Fibroblast of lung (primary cell): Measurements from ENCODE around the gene PSTPIP2.

Experiments used
- EZH2 ChIP-seq: IDR thresholded peaks from 2 replicates; pipeline ENCODE4 v1.5.1; 2012; ENCODE audit warnings: low read length, control low read depth, mild to moderate bottlenecking; ENCODE audit errors: missing control alignments
- TF ChIP-seq, protein P1 (sequence below), 2 donors: IDR thresholded peaks in 1 of 2; conservative IDR thresholded peaks in 1 of 2; 1 replicate in 1 of 2; 2 replicates in 1 of 2; pipeline ENCODE4 v1.5.1; 2011 to 2012; ENCODE audit warnings: low read length in 2 of 2, control low read depth in 1 of 2, inconsistent platforms in 1 of 2, low read depth in 1 of 2, mild to moderate bottlenecking in 1 of 2

DNA sequence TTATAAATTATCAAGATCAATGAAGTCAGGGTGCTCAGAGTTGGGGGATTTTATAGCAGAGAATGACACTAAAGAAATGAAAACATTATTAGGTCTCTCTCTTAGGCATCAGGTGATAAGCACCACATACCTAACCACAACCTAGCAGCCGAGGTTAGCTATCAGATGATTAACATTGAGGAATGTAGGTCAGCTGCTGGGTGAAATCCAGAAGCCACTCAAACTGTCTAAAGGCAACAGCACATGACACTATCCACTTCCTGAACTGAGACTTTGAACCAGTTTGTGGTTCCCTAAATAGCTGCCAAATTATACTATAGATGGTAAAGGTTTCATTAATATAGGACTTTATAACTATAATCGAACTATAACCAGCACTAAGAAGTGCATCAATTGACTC, 109.6 kb downstream of the PSTPIP2 start:
- TF ChIP-seq, protein P1, sequence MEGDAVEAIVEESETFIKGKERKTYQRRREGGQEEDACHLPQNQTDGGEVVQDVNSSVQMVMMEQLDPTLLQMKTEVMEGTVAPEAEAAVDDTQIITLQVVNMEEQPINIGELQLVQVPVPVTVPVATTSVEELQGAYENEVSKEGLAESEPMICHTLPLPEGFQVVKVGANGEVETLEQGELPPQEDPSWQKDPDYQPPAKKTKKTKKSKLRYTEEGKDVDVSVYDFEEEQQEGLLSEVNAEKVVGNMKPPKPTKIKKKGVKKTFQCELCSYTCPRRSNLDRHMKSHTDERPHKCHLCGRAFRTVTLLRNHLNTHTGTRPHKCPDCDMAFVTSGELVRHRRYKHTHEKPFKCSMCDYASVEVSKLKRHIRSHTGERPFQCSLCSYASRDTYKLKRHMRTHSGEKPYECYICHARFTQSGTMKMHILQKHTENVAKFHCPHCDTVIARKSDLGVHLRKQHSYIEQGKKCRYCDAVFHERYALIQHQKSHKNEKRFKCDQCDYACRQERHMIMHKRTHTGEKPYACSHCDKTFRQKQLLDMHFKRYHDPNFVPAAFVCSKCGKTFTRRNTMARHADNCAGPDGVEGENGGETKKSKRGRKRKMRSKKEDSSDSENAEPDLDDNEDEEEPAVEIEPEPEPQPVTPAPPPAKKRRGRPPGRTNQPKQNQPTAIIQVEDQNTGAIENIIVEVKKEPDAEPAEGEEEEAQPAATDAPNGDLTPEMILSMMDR (conservative IDR thresholded peaks at IDR 0.05 in 1 of 2, IDR thresholded peaks at IDR 0.05 in 1 of 2; ENCODE audit: low read depth in 1 of 2, low read length in 2 of 2): no peak
- TF ChIP-seq EZH2: no peak
